Testis (tissue), 2 donors: ENCODE results near the gene NUP93.

Experiments
- CTCF ChIP-seq, 3 experiments: fragments of 450-650 bp in 2 of 3; fragments of 200-600 bp in 1 of 3; sonication (generic) in 1 of 3; IDR thresholded peaks; one replicate each; pipeline ENCODE4 v1.5.1; 2016 to 2019; ENCODE audit warnings: antibody characterized with exemption in 3 of 3, mild to moderate bottlenecking in 2 of 3, moderate library complexity in 1 of 3
- POLR2A ChIP-seq: fragments of 450-650 bp; IDR thresholded peaks from one replicate; pipeline ENCODE4 v1.6.1; 2017; ENCODE audit warnings: antibody characterized with exemption, mild to moderate bottlenecking, moderate library complexity

DNA sequence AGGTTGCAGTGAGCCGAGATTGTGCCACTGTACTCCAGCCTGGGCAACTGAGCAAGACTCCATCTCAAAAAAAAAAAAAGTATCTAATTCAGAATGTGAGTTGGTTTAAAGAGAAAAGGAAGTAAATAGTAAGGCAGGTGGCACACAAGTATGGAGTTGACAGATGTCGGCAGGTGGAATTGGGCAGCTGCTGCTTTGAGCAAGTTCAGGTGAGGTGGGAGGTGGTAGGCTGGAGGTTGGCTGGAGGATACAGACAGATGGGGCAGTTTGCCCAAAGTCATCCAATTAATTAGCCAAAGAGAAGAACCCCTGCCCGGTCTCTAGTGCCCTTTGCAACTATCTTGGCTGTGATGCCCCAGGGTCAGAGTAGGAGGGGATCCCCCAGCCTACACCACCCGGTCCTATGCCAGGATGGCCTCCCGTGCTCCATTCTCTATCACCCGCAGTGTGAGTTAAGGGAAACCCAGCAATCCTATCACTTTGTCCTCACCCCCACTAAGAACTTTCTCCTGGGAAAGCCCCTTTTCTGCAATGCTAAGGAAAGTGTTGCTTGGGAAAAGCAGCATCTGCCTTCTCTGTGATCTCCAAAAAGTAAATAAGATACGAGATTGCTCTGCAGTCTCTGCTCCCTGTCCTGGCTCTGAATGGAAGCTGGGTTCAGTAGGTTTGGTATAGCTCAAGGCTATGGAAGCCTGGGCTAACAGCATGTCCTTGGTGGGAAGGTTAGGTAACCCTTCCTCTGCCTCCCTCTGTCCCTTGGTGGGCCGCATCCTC is 167.3 kb downstream of the NUP93 start:
- TF ChIP-seq CTCF (IDR thresholded peaks at IDR 0.05) = no peak
- TF ChIP-seq POLR2A = no peak
